AG10803 (cell line): Measurements from ENCODE around the gene ARFGAP1.

Experiments used
- DNase-seq: peaks from one replicate; pipeline ENCODE4 v3.0.0; 2010; ENCODE audit warnings: low read depth
- H3K4me3 ChIP-seq: 2 replicates; pipeline ENCODE4 v1.5.1; 2011; ENCODE audit warnings: mild to moderate bottlenecking, low read length, control low read depth
- TF ChIP-seq, protein P1 (sequence below): conservative IDR thresholded peaks from 2 replicates; pipeline ENCODE4 v1.5.1; 2011; ENCODE audit warnings: mild to moderate bottlenecking, low read length, control low read depth, inconsistent platforms

Gene ARFGAP1

DNA sequence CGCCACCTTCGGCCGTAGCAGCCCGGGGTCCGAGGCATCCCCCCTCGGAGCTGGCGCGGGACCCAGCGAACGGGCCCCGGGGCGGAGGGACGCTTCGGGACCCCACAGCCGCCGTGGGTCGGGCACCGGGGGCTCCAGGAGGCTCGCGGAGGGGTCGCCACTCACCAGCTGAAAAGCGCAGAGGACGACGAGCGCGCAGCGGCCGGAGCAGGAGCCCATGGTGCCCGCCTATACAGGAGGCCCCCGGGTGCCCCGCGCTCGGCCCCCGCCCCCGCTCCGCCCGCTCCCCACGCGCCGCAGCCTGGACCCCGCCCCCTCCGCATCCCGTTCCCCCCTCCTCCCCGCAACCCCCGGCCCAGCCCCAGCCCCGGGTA, 18.4 kb upstream of the ARFGAP1 start, which contains the start of gene NKAIN4:
Gene NKAIN4, minus strand, starts transcription at position 232 of the 374 bp plus-strand sequence. Its CDS starts 13 bp downstream, at position 219.
- DNase-seq: no peak
- TF ChIP-seq, protein P1, sequence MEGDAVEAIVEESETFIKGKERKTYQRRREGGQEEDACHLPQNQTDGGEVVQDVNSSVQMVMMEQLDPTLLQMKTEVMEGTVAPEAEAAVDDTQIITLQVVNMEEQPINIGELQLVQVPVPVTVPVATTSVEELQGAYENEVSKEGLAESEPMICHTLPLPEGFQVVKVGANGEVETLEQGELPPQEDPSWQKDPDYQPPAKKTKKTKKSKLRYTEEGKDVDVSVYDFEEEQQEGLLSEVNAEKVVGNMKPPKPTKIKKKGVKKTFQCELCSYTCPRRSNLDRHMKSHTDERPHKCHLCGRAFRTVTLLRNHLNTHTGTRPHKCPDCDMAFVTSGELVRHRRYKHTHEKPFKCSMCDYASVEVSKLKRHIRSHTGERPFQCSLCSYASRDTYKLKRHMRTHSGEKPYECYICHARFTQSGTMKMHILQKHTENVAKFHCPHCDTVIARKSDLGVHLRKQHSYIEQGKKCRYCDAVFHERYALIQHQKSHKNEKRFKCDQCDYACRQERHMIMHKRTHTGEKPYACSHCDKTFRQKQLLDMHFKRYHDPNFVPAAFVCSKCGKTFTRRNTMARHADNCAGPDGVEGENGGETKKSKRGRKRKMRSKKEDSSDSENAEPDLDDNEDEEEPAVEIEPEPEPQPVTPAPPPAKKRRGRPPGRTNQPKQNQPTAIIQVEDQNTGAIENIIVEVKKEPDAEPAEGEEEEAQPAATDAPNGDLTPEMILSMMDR: no peak
- H3K4me3 ChIP-seq: no peak within 1 kb of the TSS; the same call in 1 of the 2 replicates

DNA sequence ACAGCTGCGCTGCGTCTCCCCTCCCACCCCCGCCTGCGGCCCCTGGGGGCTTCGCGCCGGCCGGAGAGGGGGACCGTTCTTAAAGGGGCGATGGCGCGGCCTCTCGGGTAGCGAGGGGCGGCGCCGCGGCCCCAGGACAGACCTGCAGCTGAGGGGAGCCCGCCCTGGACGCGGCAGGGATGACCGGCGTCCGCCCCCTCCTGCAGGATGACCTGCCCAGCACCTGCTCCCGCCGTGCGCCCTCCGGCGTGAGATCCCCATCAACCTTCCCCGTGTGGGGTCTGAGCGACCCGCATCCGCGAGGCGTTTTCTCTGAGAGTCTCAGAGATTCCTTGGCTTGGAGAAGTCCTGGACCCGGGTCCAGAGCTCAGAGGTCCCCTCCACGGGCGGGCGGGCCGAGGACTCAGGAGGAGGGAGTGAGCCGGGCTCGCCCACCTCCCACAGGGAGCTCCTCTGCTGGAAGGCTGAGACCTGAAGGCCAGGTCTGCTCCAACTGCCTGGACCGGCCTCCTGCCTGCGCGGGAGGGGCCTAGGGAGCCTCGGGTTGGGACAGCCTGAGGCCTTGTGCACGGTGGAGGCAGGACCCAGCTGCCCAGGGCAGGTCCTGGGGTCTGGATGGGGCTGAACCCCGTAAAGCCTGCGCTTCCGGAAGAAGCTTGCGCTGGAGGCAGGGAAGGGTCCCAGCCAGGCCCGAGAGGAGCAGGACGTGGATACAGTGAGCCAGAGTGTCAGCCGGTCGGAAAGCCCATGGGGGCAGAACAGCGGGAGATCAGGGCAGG, 17.8 kb upstream of the ARFGAP1 start:
- H3K4me3 ChIP-seq: no peak overlapping the region
- no peak for DNase-seq
- TF ChIP-seq, protein P1: no peak

DNA sequence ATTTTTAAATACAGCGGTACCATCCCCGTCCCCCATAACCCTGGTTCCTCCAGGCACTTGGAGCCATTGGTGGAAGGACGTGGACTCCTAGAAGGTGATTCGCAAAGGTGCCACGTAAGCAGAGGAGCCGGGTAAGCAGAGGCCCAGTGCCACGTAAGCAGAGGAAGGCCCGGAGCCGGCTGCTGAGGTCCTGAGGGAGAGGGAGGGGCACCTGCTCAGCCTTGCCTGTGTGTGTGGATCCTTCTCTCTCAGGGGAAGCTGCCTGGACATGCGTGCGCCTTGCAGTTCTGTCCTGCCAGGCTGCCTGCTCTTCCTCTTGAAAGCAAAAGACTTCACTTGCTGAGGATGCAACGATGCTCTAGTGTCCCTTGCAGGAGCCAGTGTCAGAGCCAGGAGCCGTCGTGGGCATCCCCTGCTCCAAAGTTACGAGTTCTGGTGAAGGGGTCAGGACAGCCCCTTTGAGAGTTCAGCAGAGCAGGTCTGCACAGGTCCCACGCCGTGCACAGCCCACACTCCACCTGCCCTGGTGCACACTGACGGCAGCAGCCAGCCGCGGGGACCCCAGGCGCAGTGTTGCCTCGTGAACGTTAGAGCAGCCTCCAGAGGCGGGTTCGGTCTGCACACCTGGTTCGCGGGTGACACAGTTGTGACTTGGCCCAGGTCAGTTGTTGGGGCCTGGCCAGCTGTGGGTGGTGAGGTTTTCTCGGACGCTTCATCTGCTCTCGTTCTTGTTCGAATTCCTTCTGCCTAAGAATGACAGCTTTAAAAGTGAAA, 16.5 kb upstream of the ARFGAP1 start:
- no peak overlapping the region for H3K4me3 ChIP-seq
- TF ChIP-seq, protein P1: no peak
- no peak for DNase-seq

DNA sequence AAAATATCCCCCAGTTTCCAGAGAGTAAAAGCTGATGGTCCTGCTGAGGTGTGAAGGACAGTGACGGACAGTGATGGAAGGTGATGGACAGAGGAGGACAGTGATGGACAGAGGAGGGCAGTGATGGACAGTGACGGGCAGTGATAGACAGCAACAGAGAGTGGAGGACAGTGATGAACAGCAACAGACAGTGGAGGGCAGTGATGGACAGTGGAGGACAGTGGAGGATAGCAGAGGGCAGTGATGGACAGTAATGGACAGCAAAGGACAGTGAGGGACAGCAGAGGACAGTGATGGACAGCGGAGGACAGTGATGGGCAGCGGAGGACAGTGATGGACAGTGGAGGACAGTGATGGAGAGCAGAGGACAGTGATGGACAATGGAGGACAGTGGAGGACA, 15.7 kb upstream of the ARFGAP1 start:
- H3K4me3 ChIP-seq: no peak overlapping the region
- TF ChIP-seq, protein P1: no peak
- no peak for DNase-seq

DNA sequence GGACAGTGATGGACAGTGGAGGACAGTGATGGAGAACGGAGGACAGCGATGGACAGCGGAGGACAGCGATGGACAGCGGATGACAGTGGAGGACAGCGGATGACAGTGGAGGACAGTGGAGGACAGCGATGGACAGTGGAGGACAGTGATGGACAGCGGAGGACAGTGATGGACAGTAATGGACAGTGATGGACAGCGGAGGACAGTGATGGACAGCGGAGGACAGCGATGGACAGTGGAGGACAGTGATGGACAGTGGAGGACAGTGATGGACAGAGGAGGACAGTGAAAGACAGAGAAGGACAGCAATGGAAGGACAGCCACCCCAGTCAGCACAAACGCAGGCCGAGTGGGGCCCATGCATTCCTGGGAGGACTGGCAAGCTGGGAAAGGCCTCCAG, 15.0 kb upstream of the ARFGAP1 start:
- TF ChIP-seq, protein P1: no peak
- DNase-seq: no peak
- H3K4me3 ChIP-seq: no peak overlapping the region

DNA sequence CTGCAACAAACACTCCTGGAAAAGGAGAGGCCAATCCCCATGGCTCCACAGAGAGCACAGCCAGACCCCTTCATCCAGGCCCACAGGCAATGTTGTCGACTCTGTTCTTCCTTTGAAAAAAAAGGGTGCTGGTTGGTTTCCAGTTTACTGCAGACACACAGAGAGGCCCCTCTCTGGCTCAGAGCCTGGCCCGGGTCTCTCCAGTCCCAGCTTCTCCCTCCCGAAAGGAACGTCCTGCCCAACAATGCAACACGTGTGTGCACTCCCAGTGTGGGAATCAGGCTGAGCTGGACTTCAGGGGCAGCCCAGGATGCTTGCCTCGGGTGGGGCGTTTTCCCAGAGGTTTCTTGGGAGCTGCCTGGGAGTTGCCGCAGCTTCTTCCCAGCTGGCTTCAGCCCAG, 13.8 kb upstream of the ARFGAP1 start:
- no peak for DNase-seq
- H3K4me3 ChIP-seq: no peak overlapping the region
- TF ChIP-seq, protein P1: no peak
